Activated CD8-positive, alpha-beta memory T cell treated with anti-CD3 and anti-CD28 coated beads for 1 hour (primary cell): ENCODE measurements around the gene GPAT3.
"Not testable (repeated sequence)": the region's sequence is repeated elsewhere in the genome, so short reads cannot be mapped to it uniquely, and the experiment has no call there.

ENCODE experiments used
- DNase-seq, 2 donors: peaks; one replicate each; pipeline ENCODE4 v3.0.0-alpha.2; 2020; ENCODE audit warnings: low read depth in 1 of 2; ENCODE audit errors: extremely low read depth in 1 of 2

Gene GPAT3

GRCh38 chr4:83535520-83536361 is at the start of gene GPAT3:
Gene GPAT3 (plus strand): TSS chr4:83536108. CDS start chr4:83536623, 515 bp downstream.
- DNase-seq = peak; percentile 17 to 45

- no peak for DNase-seq
Measured at GRCh38 chr4:83486457-83487129, 49.3 kb upstream of the GPAT3 start.

GRCh38 chr4:83489711-83490326 is 46.1 kb upstream of the GPAT3 start:
- no peak for DNase-seq

GRCh38 chr4:83490876-83491450 is 44.9 kb upstream of the GPAT3 start:
- no peak for DNase-seq

GRCh38 chr4:83496085-83496917 is 39.6 kb upstream of the GPAT3 start:
- DNase-seq = not testable (repeated sequence)

- DNase-seq = no peak
Measured at GRCh38 chr4:83498187-83498586, 37.7 kb upstream of the GPAT3 start.

GRCh38 chr4:83501671-83502070 is 34.2 kb upstream of the GPAT3 start:
- DNase-seq = not testable (repeated sequence)

- DNase-seq = no peak
Measured at GRCh38 chr4:83503974-83504373, 31.9 kb upstream of the GPAT3 start.

GRCh38 chr4:83504503-83504902 is 31.4 kb upstream of the GPAT3 start:
- no peak for DNase-seq

- DNase-seq = no peak
Measured at GRCh38 chr4:83504996-83505395, 30.9 kb upstream of the GPAT3 start.

GRCh38 chr4:83509156-83509585 is 26.7 kb upstream of the GPAT3 start:
- DNase-seq = peak; percentile 4 to 20

- DNase-seq = no peak
Measured at GRCh38 chr4:83510442-83510841, 25.5 kb upstream of the GPAT3 start.

- DNase-seq = no peak
Measured at GRCh38 chr4:83516042-83516772, 19.7 kb upstream of the GPAT3 start.

GRCh38 chr4:83522239-83522638 is 13.7 kb upstream of the GPAT3 start:
- no peak for DNase-seq

- no peak for DNase-seq
Measured at GRCh38 chr4:83527671-83528070, 8.2 kb upstream of the GPAT3 start.

GRCh38 chr4:83536362-83537272 is 709 bp downstream of the GPAT3 start:
- no peak for DNase-seq

- DNase-seq = no peak
Measured at GRCh38 chr4:83542225-83542624, 6.3 kb downstream of the GPAT3 start.

GRCh38 chr4:83546786-83547185 is 10.9 kb downstream of the GPAT3 start:
- DNase-seq = no peak
